ENCODE data around the gene BICD1.
A peak's percentile ranks its signal among the peaks of the same experiment; 100 is the strongest.

BICD1 gene

GRCh38 chr12:32100888-32101287 lies 5.8 kb upstream of the BICD1 start:
- no peak overlapping the region for H3K27ac ChIP-seq
- TF ChIP-seq CTCF (IDR thresholded peaks at IDR 0.05), result no peak
- TF ChIP-seq ZFX (IDR thresholded peaks at IDR 0.05; ENCODE audit: borderline replicate concordance), result no peak

GRCh38 chr12:32102234-32102633 lies 4.4 kb upstream of the BICD1 start:
- no peak for TF ChIP-seq ZFX (IDR thresholded peaks at IDR 0.05; ENCODE audit: borderline replicate concordance)
- no peak for TF ChIP-seq CTCF (IDR thresholded peaks at IDR 0.05)
- H3K27ac ChIP-seq, result no peak overlapping the region

GRCh38 chr12:32104572-32105355 lies 1.9 kb upstream of the BICD1 start:
- no peak for TF ChIP-seq CTCF (IDR thresholded peaks at IDR 0.05)
- TF ChIP-seq ZFX (IDR thresholded peaks at IDR 0.05; ENCODE audit: borderline replicate concordance), result no peak
- no peak overlapping the region for H3K27ac ChIP-seq

GRCh38 chr12:32105986-32106516 lies 596 bp upstream of the BICD1 start:
- peak overlapping the region; percentile 71 for H3K27ac ChIP-seq

GRCh38 chr12:32107359-32108267 lies 966 bp downstream of the BICD1 start:
- TF ChIP-seq ZFX (IDR thresholded peaks at IDR 0.05; ENCODE audit: borderline replicate concordance) (no peak), CTCF (IDR thresholded peaks at IDR 0.05) (no peak)

More at GRCh38 chr12:32105986-32106516, 596 bp upstream of the BICD1 start:
- TF ChIP-seq CTCF (IDR thresholded peaks at IDR 0.05), result no peak
- no peak for TF ChIP-seq ZFX (IDR thresholded peaks at IDR 0.05; ENCODE audit: borderline replicate concordance)

GRCh38 chr12:32108787-32109186 lies 2.1 kb downstream of the BICD1 start:
- TF ChIP-seq CTCF (IDR thresholded peaks at IDR 0.05) (no peak), ZFX (IDR thresholded peaks at IDR 0.05; ENCODE audit: borderline replicate concordance) (no peak)
- H3K27ac ChIP-seq, result no peak overlapping the region

More at GRCh38 chr12:32107359-32108267, 966 bp downstream of the BICD1 start:
- H3K27ac ChIP-seq, result peak overlapping the region; percentile 71

All from 22Rv1 (cell line).